Activated naive CD4-positive, alpha-beta T cell treated with anti-CD3 and anti-CD28 coated beads for 36 hours (primary cell): Measurements from ENCODE around the gene TEKT4. TPM values are rescaled to one million over a fixed set of nuclear protein-coding genes. Genes with fewer than 3 reads are reported as not detected.
"Not testable (repeated sequence)": the region's sequence is repeated elsewhere in the genome, so short reads cannot be mapped to it uniquely, and the experiment has no call there.

Experiments
- CTCF ChIA-PET: fragments of 350-600 bp; sonication (Branson Sonifier 250); formaldehyde crosslinking; loops from one replicate; lab custom pipeline; 2021; ENCODE audit warnings: antibody characterized with exemption; lab: Charles Lee
- DNase-seq: peaks from one replicate; pipeline ENCODE4 v3.0.0-alpha.2; 2020
- H3K27ac Mint-ChIP-seq: one replicate; pipeline ENCODE4 v1.8.0; 2021; ENCODE audit warnings: mild to moderate bottlenecking, mixed read lengths
- H3K27me3 Mint-ChIP-seq: one replicate; pipeline ENCODE4 v1.8.0; 2021; ENCODE audit warnings: low read depth, mixed read lengths
- H3K36me3 Mint-ChIP-seq: one replicate; pipeline ENCODE4 v1.8.0; 2021; ENCODE audit warnings: low read depth, mixed read lengths
- H3K4me1 Mint-ChIP-seq: one replicate; pipeline ENCODE4 v1.8.0; 2021; ENCODE audit warnings: low read depth, mixed read lengths
- H3K4me3 Mint-ChIP-seq: one replicate; pipeline ENCODE4 v1.8.0; 2021; ENCODE audit warnings: mild to moderate bottlenecking, moderate library complexity, mixed read lengths
- H3K9me3 Mint-ChIP-seq: one replicate; pipeline ENCODE4 v1.8.0; 2021; ENCODE audit warnings: mixed read lengths
- intact Hi-C: fragments of 100-400 bp; cut with micrococcal nuclease; formaldehyde crosslinking; loops from one replicate; pipeline ENCODE4 v1.15.1; 2023
- total RNA-seq, 2 experiments: library from RNA; stranded (reverse); gene quantifications; one replicate each; pipeline ENCODE4 v1.2.3, GENCODE V29; 2021

Gene TEKT4
- not detected for total RNA-seq

- CTCF ChIA-PET, result interaction anchor here (3.4 kb wide), 1 partner anchor 85 kb away, joined by 20 read pairs; no protein-coding TSS in a partner anchor
- Mint-ChIP-seq H3K9me3 (no peaks in the 10 kb centered on the region), H3K4me1 (no peaks in the 10 kb centered on the region), H3K27me3 (peaks cover 17% of the 10 kb centered on the region), H3K27ac (no peak within 1 kb of the TSS), H3K36me3 (no peaks in the 10 kb centered on the region), H3K4me3 (no peak within 1 kb of the TSS)
- no peak for DNase-seq
- intact Hi-C loops, result loop anchor here (5.0 kb wide), 1 partner anchor 206 kb away; no protein-coding TSS in a partner anchor
Observed at GRCh38 chr2:94871226-94872087, at the start of gene TEKT4. TSS of gene TEKT4 (plus strand) at chr2:94871430. CDS start at chr2:94871580, 150 bp downstream.

GRCh38 chr2:94839224-94839623 is 32.0 kb upstream of the TEKT4 start:
- H3K9me3 Mint-ChIP-seq, H3K4me1 Mint-ChIP-seq, H3K4me3 Mint-ChIP-seq, DNase-seq, H3K27me3 Mint-ChIP-seq, H3K27ac Mint-ChIP-seq, intact Hi-C loops, H3K36me3 Mint-ChIP-seq, CTCF ChIA-PET: not testable (repeated sequence)

DNA sequence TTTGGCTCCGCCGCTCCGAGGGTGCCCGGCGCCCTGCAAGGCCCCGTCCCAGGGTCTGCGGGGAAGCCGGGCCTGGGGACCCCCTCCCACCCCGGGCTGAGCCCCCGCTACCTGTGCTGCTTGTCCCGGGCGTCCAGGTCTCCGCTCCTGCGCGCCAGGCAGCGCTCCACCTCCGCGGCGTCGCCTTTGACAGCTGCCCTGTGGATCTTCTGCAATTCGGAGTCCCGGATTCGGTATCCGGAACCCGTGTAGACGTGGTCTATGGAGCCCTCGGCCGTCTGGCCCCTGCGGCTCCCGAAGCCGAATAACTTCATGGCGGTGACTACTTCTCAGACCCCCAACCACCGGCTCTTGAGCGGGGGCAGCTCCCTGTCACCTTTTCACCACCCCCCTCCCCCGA is 14.4 kb upstream of the TEKT4 start:
- DNase-seq, H3K4me1 Mint-ChIP-seq, intact Hi-C loops, H3K36me3 Mint-ChIP-seq, H3K27ac Mint-ChIP-seq, H3K9me3 Mint-ChIP-seq, CTCF ChIA-PET: not testable (repeated sequence)
- Mint-ChIP-seq H3K27me3 (peaks cover 26% of the 10 kb centered on the region), H3K4me3 (peak overlapping the region; percentile 65)

- CTCF ChIA-PET, H3K27ac Mint-ChIP-seq, H3K36me3 Mint-ChIP-seq, H3K9me3 Mint-ChIP-seq, intact Hi-C loops, H3K4me1 Mint-ChIP-seq: not testable (repeated sequence)
- H3K27me3 Mint-ChIP-seq, result peaks cover 31% of the 10 kb centered on the region
- H3K4me3 Mint-ChIP-seq, result peak overlapping the region; percentile 65
- DNase-seq, result peak; percentile 30
Observed at GRCh38 chr2:94857367-94858162, 13.7 kb upstream of the TEKT4 start.

- CTCF ChIA-PET, H3K27ac Mint-ChIP-seq, H3K4me3 Mint-ChIP-seq, H3K4me1 Mint-ChIP-seq, DNase-seq, intact Hi-C loops, H3K36me3 Mint-ChIP-seq, H3K9me3 Mint-ChIP-seq: not testable (repeated sequence)
- H3K27me3 Mint-ChIP-seq, result peaks cover 35% of the 10 kb centered on the region
Observed at GRCh38 chr2:94858163-94858888, 12.9 kb upstream of the TEKT4 start.

DNA sequence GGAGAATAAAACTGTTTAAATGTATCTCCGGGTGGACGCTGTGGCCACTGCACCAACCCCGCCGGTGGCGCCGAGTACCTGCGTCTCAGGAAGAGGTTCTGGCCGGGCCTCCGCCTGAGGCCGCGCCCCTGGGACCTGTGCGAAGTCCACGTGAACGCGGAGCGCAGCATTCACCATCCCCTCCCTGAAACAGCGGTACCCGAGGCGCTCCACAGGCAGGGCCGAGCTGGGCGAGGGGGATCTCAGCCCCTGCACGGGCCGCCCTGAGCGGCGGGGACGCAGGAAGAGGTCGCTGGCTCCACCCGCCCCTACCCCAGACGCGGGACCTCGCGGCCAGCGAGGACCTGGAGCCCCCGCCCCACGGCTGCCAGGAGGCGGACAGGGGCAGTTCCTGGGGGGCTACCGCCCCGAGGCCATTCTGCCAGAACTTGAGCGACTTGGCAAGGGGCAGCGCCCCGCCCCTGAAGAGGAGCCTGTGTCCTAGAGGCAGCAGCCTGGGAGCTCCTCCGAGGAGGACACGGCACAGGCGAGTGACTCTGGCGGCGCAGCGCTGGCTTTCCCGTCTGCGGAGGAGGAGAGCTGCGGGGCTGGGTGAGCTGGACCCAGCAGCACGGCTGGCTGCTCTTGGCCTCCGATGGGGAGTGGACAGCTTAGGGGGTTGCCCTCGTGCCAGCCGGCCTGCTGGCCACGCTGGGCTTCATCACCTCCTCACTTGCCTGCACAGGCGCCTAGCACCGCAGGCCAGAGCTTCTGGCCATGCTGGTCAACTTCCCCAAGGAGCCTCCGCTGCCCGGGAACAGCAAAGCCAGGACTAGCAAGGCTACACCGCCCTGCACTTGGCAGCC is 9.7 kb upstream of the TEKT4 start:
- Mint-ChIP-seq H3K4me3 (no peak overlapping the region), H3K27ac (no peak overlapping the region), H3K36me3 (no peaks in the 10 kb centered on the region), H3K4me1 (peaks cover 4% of the 10 kb centered on the region), H3K9me3 (no peaks in the 10 kb centered on the region), H3K27me3 (peaks cover 43% of the 10 kb centered on the region)
- intact Hi-C loops, result no loop called here
- DNase-seq, result no peak
- CTCF ChIA-PET, result interaction anchor here (1.0 kb wide), 1 partner anchor 14 kb away, joined by 4 read pairs; no protein-coding TSS in a partner anchor

GRCh38 chr2:94862903-94863302 is 8.3 kb upstream of the TEKT4 start:
- H3K4me3 Mint-ChIP-seq, intact Hi-C loops, H3K4me1 Mint-ChIP-seq, CTCF ChIA-PET, H3K36me3 Mint-ChIP-seq, H3K27ac Mint-ChIP-seq, DNase-seq, H3K9me3 Mint-ChIP-seq: not testable (repeated sequence)
- H3K27me3 Mint-ChIP-seq, result peaks cover 41% of the 10 kb centered on the region

DNA sequence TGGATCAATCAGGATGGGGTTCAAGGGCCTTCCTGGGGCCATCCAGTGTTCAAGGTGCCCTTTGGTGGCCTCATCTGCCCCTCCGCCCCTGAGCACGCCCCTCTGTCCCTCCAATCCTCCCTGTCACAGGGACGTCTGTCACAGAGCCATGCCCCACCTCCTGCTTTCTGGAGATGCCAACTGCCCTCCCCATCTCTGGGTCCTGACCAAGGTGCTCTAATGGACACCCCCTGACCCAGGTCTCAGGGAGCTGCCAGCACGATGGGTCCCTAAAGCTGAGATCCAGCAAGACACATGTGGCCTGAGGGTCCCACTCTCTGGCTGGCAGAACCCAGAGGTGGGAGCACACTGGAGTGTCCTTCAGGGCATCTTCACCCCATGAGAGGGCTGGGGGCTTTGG is 2.1 kb upstream of the TEKT4 start:
- H3K4me3 Mint-ChIP-seq, result no peak overlapping the region
- intact Hi-C loops, result no loop called here
- H3K27ac Mint-ChIP-seq, result no peak overlapping the region
- H3K27me3 Mint-ChIP-seq, result peaks cover 20% of the 10 kb centered on the region
- no peaks in the 10 kb centered on the region for H3K36me3 Mint-ChIP-seq
- H3K9me3 Mint-ChIP-seq, result no peaks in the 10 kb centered on the region
- CTCF ChIA-PET, result interaction anchor here (0.8 kb wide), 1 partner anchor 87 kb away, joined by 3 read pairs; no protein-coding TSS in a partner anchor
- no peak for DNase-seq
- H3K4me1 Mint-ChIP-seq, result no peaks in the 10 kb centered on the region

DNA sequence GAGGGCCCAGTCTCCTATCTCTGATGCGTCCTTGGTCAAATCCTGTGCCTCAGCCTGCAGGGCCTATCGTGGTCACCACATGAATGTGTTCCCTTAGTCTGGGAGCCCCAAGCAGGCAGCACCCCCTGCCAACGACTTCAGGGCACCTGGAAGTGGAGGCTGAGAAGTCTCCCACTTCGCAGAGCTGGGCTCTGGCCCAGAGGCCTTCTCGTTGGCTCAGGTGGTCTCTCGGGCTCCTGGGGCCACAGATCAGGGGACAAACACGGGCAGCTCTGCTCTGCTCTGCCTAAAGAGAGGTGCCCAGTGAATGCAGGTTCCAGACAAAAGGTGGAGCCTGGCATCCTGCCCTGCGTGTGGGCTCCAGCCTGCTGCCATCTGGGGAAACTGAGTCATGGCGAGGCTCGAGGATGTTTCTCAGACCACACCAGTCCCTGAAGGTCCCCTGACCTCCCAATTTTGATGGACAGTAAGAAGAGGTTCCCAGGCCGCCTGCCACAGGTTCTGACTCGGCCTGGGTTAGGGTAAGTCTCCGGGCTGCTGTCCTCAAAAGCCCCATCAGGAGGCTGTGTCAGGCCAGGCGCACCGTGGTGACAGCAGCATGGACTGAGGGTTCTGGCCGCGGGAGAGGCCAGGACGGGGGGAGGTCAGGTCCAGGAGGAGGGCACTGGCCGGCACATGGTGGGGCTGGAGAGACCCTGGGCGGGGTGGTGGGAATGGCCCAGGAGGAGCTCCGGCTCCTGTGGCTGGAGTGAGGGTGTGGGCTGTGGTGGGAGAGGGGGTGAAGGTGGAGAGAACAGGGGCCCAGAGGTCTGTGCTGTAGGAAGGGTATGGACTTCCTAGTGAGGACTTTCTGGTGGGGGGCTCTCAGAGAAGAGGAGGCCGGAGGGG is 1.4 kb upstream of the TEKT4 start:
- DNase-seq, result no peak
- Mint-ChIP-seq H3K27me3 (peaks cover 20% of the 10 kb centered on the region), H3K36me3 (no peaks in the 10 kb centered on the region), H3K4me1 (no peaks in the 10 kb centered on the region), H3K4me3 (no peak overlapping the region), H3K9me3 (no peaks in the 10 kb centered on the region), H3K27ac (no peak overlapping the region)
- intact Hi-C loops, result loop anchor here (5.0 kb wide), 1 partner anchor 208 kb away; no protein-coding TSS in a partner anchor
- CTCF ChIA-PET, result no interaction called here

- intact Hi-C loops, result loop anchor here (5.0 kb wide), 1 partner anchor 207 kb away; no protein-coding TSS in a partner anchor
- peak; percentile 57 for DNase-seq
- Mint-ChIP-seq H3K27me3 (peaks cover 18% of the 10 kb centered on the region), H3K9me3 (no peaks in the 10 kb centered on the region), H3K27ac (no peak overlapping the region), H3K36me3 (no peaks in the 10 kb centered on the region), H3K4me1 (no peaks in the 10 kb centered on the region), H3K4me3 (no peak overlapping the region)
- CTCF ChIA-PET, result interaction anchor here (3.4 kb wide), 1 partner anchor 86 kb away, joined by 20 read pairs; no protein-coding TSS in a partner anchor
Observed at GRCh38 chr2:94870440-94871225, 597 bp upstream of the TEKT4 start.
